ENCODE data around the gene GRIK2.

DNA sequence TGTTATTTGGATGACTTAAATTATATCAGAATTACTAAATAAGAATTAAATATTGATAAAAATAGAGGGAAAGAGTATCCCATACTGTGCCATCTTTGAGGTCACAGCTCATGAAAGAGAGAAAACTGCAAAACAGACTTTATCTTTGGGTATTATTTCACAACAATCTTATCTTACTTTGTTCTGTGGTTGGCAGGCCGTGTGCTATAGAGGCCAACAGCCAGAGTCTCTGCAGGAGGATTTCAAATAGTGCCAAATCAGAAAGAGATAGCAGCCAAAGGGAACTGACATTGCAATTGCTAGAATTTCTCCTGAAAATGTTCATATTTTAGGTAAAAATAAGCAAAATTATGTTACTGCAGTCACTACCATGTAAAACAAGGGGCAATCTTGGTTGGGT, 354.2 kb downstream of the GRIK2 start:
- no peak for TF ChIP-seq EZH2 (IDR thresholded peaks at IDR 0.05; ENCODE audit: low read depth)
- TF ChIP-seq, protein P1, sequence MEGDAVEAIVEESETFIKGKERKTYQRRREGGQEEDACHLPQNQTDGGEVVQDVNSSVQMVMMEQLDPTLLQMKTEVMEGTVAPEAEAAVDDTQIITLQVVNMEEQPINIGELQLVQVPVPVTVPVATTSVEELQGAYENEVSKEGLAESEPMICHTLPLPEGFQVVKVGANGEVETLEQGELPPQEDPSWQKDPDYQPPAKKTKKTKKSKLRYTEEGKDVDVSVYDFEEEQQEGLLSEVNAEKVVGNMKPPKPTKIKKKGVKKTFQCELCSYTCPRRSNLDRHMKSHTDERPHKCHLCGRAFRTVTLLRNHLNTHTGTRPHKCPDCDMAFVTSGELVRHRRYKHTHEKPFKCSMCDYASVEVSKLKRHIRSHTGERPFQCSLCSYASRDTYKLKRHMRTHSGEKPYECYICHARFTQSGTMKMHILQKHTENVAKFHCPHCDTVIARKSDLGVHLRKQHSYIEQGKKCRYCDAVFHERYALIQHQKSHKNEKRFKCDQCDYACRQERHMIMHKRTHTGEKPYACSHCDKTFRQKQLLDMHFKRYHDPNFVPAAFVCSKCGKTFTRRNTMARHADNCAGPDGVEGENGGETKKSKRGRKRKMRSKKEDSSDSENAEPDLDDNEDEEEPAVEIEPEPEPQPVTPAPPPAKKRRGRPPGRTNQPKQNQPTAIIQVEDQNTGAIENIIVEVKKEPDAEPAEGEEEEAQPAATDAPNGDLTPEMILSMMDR (conservative IDR thresholded peaks at IDR 0.05) = no peak

Measured in PC-9 (cell line).